ENCODE measurements around the gene TBC1D22A.

TBC1D22A gene

DNA sequence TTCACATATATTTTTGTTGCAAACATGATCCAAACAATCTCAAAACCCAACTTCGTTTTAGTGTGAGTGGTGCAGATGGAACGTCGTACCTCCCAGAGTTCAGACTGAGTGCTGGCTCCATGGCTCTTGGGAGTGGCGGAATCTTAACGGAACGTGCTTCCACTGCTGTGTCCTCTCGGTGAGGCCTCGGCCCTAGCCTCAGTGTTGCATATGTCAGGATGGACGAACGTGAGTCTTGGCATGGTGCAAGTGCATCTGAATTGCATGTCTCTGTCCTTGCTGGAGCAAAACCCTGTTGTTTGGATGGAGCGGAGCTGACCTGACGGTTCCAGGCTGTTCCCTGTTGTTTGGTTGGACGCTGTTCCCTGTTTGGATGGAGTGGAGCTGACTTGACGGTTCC is 306.8 kb downstream of the TBC1D22A start:
- DNase-seq = no peak

DNA sequence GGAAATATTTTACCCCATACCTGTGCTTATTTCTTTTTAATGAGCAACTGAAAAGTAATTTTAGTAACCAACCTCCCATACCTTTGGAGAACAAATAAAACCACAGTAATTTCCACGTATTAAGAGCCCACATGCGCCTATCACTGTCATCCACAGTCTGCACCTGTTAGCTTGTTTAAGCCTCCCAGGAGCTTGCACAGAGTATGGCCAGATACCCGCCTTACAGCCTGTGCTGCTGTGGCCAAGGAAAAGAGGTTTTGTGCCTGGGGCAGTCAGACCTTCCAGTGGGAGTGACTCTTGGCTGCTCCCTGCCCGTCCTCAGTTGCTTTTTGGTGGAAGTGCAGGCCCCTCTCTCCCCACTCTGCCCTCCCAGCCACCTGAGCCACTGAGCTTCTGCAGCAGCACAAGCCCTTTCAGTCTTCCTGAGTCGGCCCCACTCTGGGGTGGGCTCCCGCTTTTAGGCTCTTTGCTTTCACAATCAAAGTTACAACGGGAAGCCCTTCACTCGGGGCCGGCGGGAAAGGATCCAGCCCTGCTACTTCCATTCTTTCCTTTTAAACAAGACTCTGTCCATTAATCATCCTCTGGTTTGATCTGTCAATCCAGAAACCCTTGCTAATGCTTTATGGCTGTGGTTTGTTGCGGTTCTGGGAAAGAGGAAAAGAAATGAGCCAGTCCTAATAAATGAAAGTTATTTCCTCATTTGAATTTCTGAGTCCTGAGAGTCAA is 308.8 kb downstream of the TBC1D22A start:
- DNase-seq = no peak

GRCh38 chr22:47071807-47072641 is 309.6 kb downstream of the TBC1D22A start:
- DNase-seq = no peak

- DNase-seq = no peak
Observed at GRCh38 chr22:47072642-47072967, 310.2 kb downstream of the TBC1D22A start.

GRCh38 chr22:47073075-47073474 is 310.6 kb downstream of the TBC1D22A start:
- DNase-seq = no peak

- no peak for DNase-seq
Observed at GRCh38 chr22:47074105-47074504, 311.7 kb downstream of the TBC1D22A start.

- DNase-seq = no peak
Observed at GRCh38 chr22:47075568-47075967, 313.1 kb downstream of the TBC1D22A start.

GRCh38 chr22:47076758-47077157 is 314.3 kb downstream of the TBC1D22A start:
- DNase-seq = no peak

- DNase-seq = no peak
Observed at GRCh38 chr22:47080100-47080499, 317.6 kb downstream of the TBC1D22A start.

- DNase-seq = no peak
Observed at GRCh38 chr22:47082505-47082904, 320.1 kb downstream of the TBC1D22A start.

DNA sequence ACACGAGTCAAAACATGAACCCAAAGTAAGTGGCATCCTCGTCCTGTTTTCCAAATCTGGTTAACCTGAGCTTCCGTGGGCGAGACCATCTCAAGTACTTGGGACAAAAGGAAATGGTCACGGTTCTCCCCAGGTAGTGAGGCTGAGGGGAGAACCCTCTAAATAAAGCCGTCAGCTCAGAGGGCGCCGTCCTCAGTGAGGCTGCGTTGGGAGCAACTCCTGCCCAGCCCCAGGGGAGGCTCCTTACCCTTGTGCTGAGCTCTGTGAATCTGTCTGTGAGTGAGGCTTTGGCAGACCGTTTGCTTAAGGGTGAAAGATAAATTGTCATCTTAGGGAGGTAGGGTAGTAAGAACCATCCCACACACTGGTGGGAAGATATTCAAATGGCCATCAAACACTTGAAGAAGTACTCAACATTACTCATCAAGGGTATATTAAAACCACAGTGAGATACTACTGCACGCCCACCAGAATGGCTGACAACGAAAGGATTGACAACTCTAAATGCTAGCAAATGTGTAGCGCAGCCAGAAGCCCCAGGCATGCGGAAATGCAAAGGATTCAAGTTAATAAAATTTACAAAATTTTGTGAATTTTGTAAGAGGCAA is 321.0 kb downstream of the TBC1D22A start:
- DNase-seq = no peak

GRCh38 chr22:47084226-47084625 is 321.8 kb downstream of the TBC1D22A start:
- DNase-seq = no peak

GRCh38 chr22:47086596-47087248 is 324.3 kb downstream of the TBC1D22A start:
- no peak for DNase-seq

GRCh38 chr22:47088480-47089158 is 326.2 kb downstream of the TBC1D22A start:
- no peak for DNase-seq

GRCh38 chr22:47089374-47089773 is 326.9 kb downstream of the TBC1D22A start:
- no peak for DNase-seq

DNA sequence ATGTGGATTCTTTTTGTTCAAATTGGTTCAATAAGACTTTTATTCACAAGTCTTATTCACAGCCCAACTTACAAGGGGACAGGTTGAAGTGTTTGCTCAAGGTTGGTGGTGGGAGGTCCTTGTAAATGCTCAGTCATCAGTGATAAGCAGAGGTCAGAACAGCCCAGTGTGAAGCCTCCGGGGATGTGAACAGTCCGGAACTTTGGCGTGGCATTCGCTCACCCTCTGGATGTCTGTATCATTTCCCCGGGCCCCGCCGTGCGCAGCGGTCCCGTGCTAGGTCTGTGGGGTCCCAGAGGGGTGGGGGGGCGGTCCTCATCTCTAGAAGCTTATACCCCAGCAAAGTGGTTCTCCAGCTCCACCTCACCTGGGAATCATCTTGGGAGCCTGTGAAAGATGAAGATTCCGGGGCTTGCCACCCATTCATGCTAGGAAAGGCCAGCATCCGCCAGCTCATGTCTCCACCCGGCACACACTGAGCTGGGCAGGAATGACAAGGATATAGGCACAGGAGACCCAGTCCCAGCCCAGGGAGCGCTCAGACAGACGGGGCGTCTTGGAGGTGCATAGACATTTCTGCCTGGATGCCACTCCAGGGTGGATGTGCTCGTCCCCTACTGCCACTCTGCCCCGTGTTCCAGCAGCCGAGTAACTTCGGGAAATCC is 327.5 kb downstream of the TBC1D22A start:
- no peak for DNase-seq

GRCh38 chr22:47090591-47091245 is 328.3 kb downstream of the TBC1D22A start:
- DNase-seq = no peak

DNA sequence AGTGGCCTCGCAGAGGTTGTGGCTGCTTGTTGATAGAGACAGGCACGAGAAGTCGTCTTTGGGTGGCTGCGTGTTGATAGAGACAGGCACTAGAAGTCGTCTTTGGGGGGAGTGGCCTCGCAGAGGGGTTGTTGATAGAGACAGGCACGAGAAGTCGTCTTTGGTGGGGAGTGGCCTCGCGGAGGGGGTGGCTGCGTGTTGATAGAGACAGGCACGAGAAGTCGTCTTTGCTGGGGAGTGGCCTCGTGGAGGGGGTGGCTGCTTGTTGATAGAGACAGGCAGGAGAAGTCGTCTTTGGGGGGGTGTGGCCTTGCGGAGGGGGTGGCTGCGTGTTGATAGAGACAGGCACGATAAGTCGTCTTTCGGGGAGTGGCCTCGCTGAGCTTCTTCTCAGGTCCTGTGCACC is 328.8 kb downstream of the TBC1D22A start:
- no peak for DNase-seq

DNA sequence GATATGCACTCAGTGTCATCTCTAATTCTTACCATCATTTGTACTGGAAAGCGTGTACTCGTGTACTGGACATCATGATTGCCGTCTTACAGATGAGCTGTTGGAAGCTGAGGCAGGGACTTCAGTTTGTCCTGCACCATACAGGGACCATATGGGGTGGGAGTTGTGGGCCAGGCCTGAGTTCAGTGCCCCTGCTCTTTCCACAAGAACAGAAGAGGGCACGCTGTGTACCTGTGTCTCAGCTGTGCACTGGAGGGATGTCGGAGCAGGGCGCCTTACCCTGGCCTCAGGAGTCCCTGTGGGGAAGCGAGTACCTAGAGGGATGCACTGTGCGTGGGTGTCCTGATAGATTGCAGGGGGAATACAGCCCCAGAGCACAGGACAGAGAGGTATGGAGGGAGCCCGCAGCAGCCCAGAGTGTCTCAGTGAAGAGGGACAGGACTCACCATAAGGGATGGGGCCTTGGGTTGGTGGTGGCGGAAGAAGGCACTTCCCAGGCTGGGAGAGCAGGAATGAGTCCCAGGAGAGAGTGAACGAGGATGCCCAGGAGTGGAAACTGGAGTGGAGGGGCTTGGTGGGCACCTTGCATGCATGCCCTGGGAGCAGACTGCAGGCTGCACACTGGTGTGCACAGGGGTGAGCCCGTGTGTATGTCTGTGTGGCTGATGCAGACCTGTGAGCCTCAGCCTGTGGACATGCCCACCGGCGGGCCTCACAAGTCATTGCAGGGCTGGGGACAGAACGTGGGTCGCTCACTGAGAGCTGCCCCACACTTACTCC is 329.7 kb downstream of the TBC1D22A start:
- no peak for DNase-seq

- DNase-seq = no peak
Observed at GRCh38 chr22:47092896-47093311, 330.5 kb downstream of the TBC1D22A start.

DNA sequence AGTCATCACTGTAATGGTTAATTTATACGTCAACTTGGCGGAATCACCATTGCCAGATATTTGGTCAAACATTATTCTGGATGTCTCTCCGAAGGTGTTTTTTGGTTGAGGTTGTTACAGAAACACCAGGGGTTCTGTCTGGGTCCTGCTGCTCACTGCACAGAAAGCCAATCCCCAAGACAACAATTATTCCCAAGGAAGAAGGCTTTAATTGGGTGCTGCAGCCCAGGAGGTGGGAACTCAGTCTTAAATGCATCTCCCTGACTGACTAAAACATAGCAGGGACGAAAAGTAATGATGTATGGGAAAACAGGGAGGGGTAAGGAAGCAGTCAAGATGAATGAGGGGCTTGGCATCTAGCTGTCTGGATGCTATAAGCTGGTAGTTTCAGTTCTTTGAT is 331.3 kb downstream of the TBC1D22A start:
- no peak for DNase-seq

All from NCI-H82 (cell line).